Suppressor macrophage treated with lipopolysaccharide for 1 hour (primary cell): ENCODE results near the gene CDH4.
"Not testable (repeated sequence)": the region's sequence is repeated elsewhere in the genome, so short reads cannot be mapped to it uniquely, and the experiment has no call there.

ENCODE experiments used
- DNase-seq, 3 donors: peaks; one replicate each; pipeline ENCODE4 v3.0.0-alpha.2; 2020 to 2022

The CDH4 gene

GRCh38 chr20:61424011-61424627, 172.1 kb downstream of the CDH4 start:
- no peak for DNase-seq

GRCh38 chr20:61424628-61425420, 172.8 kb downstream of the CDH4 start:
- no peak for DNase-seq

- not testable (repeated sequence) for DNase-seq
These were observed 173.5 kb downstream of the CDH4 start for GRCh38 chr20:61425541-61425991.

GRCh38 chr20:61426352-61426751, 174.3 kb downstream of the CDH4 start:
- DNase-seq = no peak

GRCh38 chr20:61429458-61430227, 177.6 kb downstream of the CDH4 start:
- DNase-seq = no peak

- DNase-seq = no peak
These were observed 178.2 kb downstream of the CDH4 start for GRCh38 chr20:61430228-61430624.

- no peak for DNase-seq
These were observed 181.1 kb downstream of the CDH4 start for GRCh38 chr20:61433176-61433575.

- no peak for DNase-seq
These were observed 181.8 kb downstream of the CDH4 start for GRCh38 chr20:61433816-61434215.

GRCh38 chr20:61434341-61434781, 182.3 kb downstream of the CDH4 start:
- no peak for DNase-seq

GRCh38 chr20:61435184-61435822, 183.2 kb downstream of the CDH4 start:
- no peak for DNase-seq

- DNase-seq = no peak
These were observed 183.8 kb downstream of the CDH4 start for GRCh38 chr20:61435823-61436220.

GRCh38 chr20:61436283-61436666, 184.2 kb downstream of the CDH4 start:
- no peak for DNase-seq

GRCh38 chr20:61436667-61437279, 184.7 kb downstream of the CDH4 start:
- no peak for DNase-seq

GRCh38 chr20:61437280-61438206, 185.5 kb downstream of the CDH4 start:
- DNase-seq = no peak

- no peak for DNase-seq
These were observed 186.2 kb downstream of the CDH4 start for GRCh38 chr20:61438285-61438684.

GRCh38 chr20:61439251-61439650, 187.2 kb downstream of the CDH4 start:
- no peak for DNase-seq

- no peak for DNase-seq
These were observed 188.5 kb downstream of the CDH4 start for GRCh38 chr20:61440548-61441055.

GRCh38 chr20:61441537-61441936, 189.5 kb downstream of the CDH4 start:
- no peak for DNase-seq

GRCh38 chr20:61442075-61442670, 190.1 kb downstream of the CDH4 start:
- no peak for DNase-seq

- no peak for DNase-seq
These were observed 190.7 kb downstream of the CDH4 start for GRCh38 chr20:61442718-61443117.
